Peyer's patch (tissue), 4 donors: ENCODE results near the gene MUC20. TPM values are rescaled to one million over a fixed set of nuclear protein-coding genes. Genes with fewer than 3 reads are reported as not detected.

Experiments
- DNase-seq, 3 donors: peaks; one replicate each; pipeline ENCODE4 v3.0.0-alpha.2; 2017 to 2019
- H3K27ac ChIP-seq, 4 donors: fragments of 200-600 bp; sonication (generic); one replicate each; pipeline ENCODE4 v1.5.1; 2016 to 2019
- H3K27me3 ChIP-seq, 2 donors: fragments of 200-600 bp; sonication (generic); one replicate each; pipeline ENCODE4 v1.5.1; 2019
- H3K36me3 ChIP-seq, 3 donors: fragments of 200-600 bp; sonication (generic); one replicate each; pipeline ENCODE4 v1.5.1; 2016 to 2019
- H3K4me1 ChIP-seq, 4 donors: fragments of 200-600 bp; sonication (generic); one replicate each; pipeline ENCODE4 v1.5.1; 2016 to 2019
- H3K4me3 ChIP-seq, 4 donors: fragments of 200-600 bp; sonication (generic); 1 replicate in 3 of 4; 2 replicates in 1 of 4; pipeline ENCODE4 v1.5.1; 2016 to 2019; ENCODE audit warnings: mild to moderate bottlenecking in 1 of 4
- H3K9me3 ChIP-seq, 4 donors: fragments of 200-600 bp; sonication (generic); one replicate each; pipeline ENCODE4 v1.5.1; 2016 to 2019; ENCODE audit warnings: mild to moderate bottlenecking in 1 of 4
- CTCF ChIP-seq, 6 experiments: fragments of 450-650 bp in 4 of 6; fragments of 200-600 bp in 2 of 6; sonication (generic) in 1 of 6; IDR thresholded peaks; one replicate each; pipeline ENCODE4 v1.5.1; 2017 to 2019; ENCODE audit warnings: antibody characterized with exemption in 6 of 6, mild to moderate bottlenecking in 3 of 6, moderate library complexity in 1 of 6
- POLR2A ChIP-seq, 2 donors: fragments of 450-650 bp; IDR thresholded peaks; one replicate each; pipeline ENCODE4 v1.5.1; 2017; ENCODE audit warnings: antibody characterized with exemption in 2 of 2, mild to moderate bottlenecking in 2 of 2, moderate library complexity in 2 of 2
- total RNA-seq, 4 donors: library from RNA; depleted of rRNA; stranded (reverse); fragments of >200 nt; gene quantifications; one replicate each; pipeline ENCODE4 v1.1.0, GENCODE V29; 2016

Gene MUC20
- total RNA-seq, 4 donors from 2014 or later, result 57.8 to 120 (median 87.7) TPM

- Histone ChIP-seq H3K4me3 (no peak overlapping the region), H3K4me1 (no peaks in the 10 kb centered on the region), H3K36me3 (peaks cover 0 to 10% (median 0%) of the 10 kb centered on the region in 3 donors), H3K27me3 (no peaks in the 10 kb centered on the region), H3K27ac (no peak overlapping the region), H3K9me3 (no peaks in the 10 kb centered on the region)
- peak in 2 of 3 donors; percentile 8 to 36 for DNase-seq
- TF ChIP-seq POLR2A (IDR thresholded peaks at IDR 0.05) (no peak), CTCF (IDR thresholded peaks at IDR 0.05) (no peak)
Observed at GRCh38 chr3:195703776-195704175, 17.0 kb upstream of the MUC20 start.

GRCh38 chr3:195704433-195704999, 16.3 kb upstream of the MUC20 start:
- H3K36me3 ChIP-seq, result peaks cover 0 to 15% (median 0%) of the 10 kb centered on the region in 3 donors
- H3K27me3 ChIP-seq, result no peaks in the 10 kb centered on the region
- H3K4me3 ChIP-seq, result no peak overlapping the region
- TF ChIP-seq POLR2A (IDR thresholded peaks at IDR 0.05) (no peak), CTCF (IDR thresholded peaks at IDR 0.05) (no peak)
- H3K9me3 ChIP-seq, result no peaks in the 10 kb centered on the region
- no peak overlapping the region for H3K27ac ChIP-seq
- DNase-seq, result peak in 2 of 3 donors; percentile 11 to 37
- H3K4me1 ChIP-seq, result no peaks in the 10 kb centered on the region

GRCh38 chr3:195705081-195705991, 15.4 kb upstream of the MUC20 start:
- Histone ChIP-seq H3K4me1 (no peaks in the 10 kb centered on the region), H3K36me3 (peaks cover 0 to 20% (median 0%) of the 10 kb centered on the region in 3 donors), H3K4me3 (no peak overlapping the region), H3K27ac (no peak overlapping the region), H3K27me3 (no peaks in the 10 kb centered on the region), H3K9me3 (no peaks in the 10 kb centered on the region)
- TF ChIP-seq POLR2A (IDR thresholded peaks at IDR 0.05) (no peak), CTCF (IDR thresholded peaks at IDR 0.05) (no peak)
- peak in 2 of 3 donors; percentile 2 to 55 for DNase-seq

- Histone ChIP-seq H3K9me3 (no peaks in the 10 kb centered on the region), H3K27ac (no peak overlapping the region), H3K27me3 (no peaks in the 10 kb centered on the region), H3K4me3 (no peak overlapping the region), H3K4me1 (no peaks in the 10 kb centered on the region), H3K36me3 (peaks cover 0 to 32% (median 0%) of the 10 kb centered on the region in 3 donors)
- no peak for TF ChIP-seq CTCF (IDR thresholded peaks at IDR 0.05)
- no peak for TF ChIP-seq POLR2A (IDR thresholded peaks at IDR 0.05)
- DNase-seq, result no peak
Observed at GRCh38 chr3:195708061-195708460, 12.7 kb upstream of the MUC20 start.

- H3K4me1 ChIP-seq, result no peaks in the 10 kb centered on the region
- no peaks in the 10 kb centered on the region for H3K9me3 ChIP-seq
- peaks cover 0 to 32% (median 0%) of the 10 kb centered on the region in 3 donors for H3K36me3 ChIP-seq
- no peaks in the 10 kb centered on the region for H3K27me3 ChIP-seq
- peak in 1 of 3 donors; percentile 50 for DNase-seq
- no peak for TF ChIP-seq POLR2A (IDR thresholded peaks at IDR 0.05)
- TF ChIP-seq CTCF (IDR thresholded peaks at IDR 0.05), result no peak
- H3K4me3 ChIP-seq, result no peak overlapping the region
- H3K27ac ChIP-seq, result no peak overlapping the region
Observed at GRCh38 chr3:195708626-195709481, 11.9 kb upstream of the MUC20 start.
